ENCODE data around the gene WDR70.
"Not testable (repeated sequence)": the region's sequence is repeated elsewhere in the genome, so short reads cannot be mapped to it uniquely, and the experiment has no call there.

Gene WDR70

GRCh38 chr5:37771731-37772130, 392.6 kb downstream of the WDR70 start:
- DNase-seq: no peak

- no peak for DNase-seq
These were observed 393.1 kb downstream of the WDR70 start for GRCh38 chr5:37772255-37772654.

- DNase-seq: no peak
These were observed 394.7 kb downstream of the WDR70 start for GRCh38 chr5:37773809-37774208.

- DNase-seq: no peak
These were observed 395.9 kb downstream of the WDR70 start for GRCh38 chr5:37774912-37775483.

- DNase-seq: no peak
These were observed 397.7 kb downstream of the WDR70 start for GRCh38 chr5:37776826-37777225.

GRCh38 chr5:37777432-37778130, 398.5 kb downstream of the WDR70 start:
- DNase-seq: no peak

- not testable (repeated sequence) for DNase-seq
These were observed 402.3 kb downstream of the WDR70 start for GRCh38 chr5:37781409-37781808.

GRCh38 chr5:37786416-37786815, 407.3 kb downstream of the WDR70 start:
- DNase-seq: no peak

- no peak for DNase-seq
These were observed 407.9 kb downstream of the WDR70 start for GRCh38 chr5:37786862-37787519.

- DNase-seq: no peak
These were observed 408.6 kb downstream of the WDR70 start for GRCh38 chr5:37787742-37788141.

GRCh38 chr5:37789991-37790390, 410.9 kb downstream of the WDR70 start:
- DNase-seq: no peak

- DNase-seq: no peak
These were observed 412.2 kb downstream of the WDR70 start for GRCh38 chr5:37791321-37791720.

GRCh38 chr5:37792975-37793631, 414.0 kb downstream of the WDR70 start:
- no peak for DNase-seq

- not testable (repeated sequence) for DNase-seq
These were observed 416.2 kb downstream of the WDR70 start for GRCh38 chr5:37795292-37795691.

GRCh38 chr5:37796435-37796834, 417.3 kb downstream of the WDR70 start:
- DNase-seq: not testable (repeated sequence)

GRCh38 chr5:37799865-37800421, 420.8 kb downstream of the WDR70 start:
- DNase-seq: no peak

GRCh38 chr5:37801521-37801920, 422.4 kb downstream of the WDR70 start:
- DNase-seq: no peak

All from NCI-H2029 treated with DMSO at 0.1 percent for 48 hours (cell line).